ENCODE results near the gene GATA2.

The GATA2 gene

GRCh38 chr3:128476659-128477058 lies 16.3 kb downstream of the GATA2 start:
- CTCF ChIA-PET: interaction anchor here (0.5 kb wide), 1 partner anchor 142 kb away, joined by 3 read pairs; no protein-coding TSS in a partner anchor
- TF ChIP-seq CTCF (conservative IDR thresholded peaks at IDR 0.05; ENCODE audit: low read depth): no peak
- DNase-seq (ENCODE audit: low spot score): no peak
- POLR2A ChIA-PET (ENCODE audit: low non-redundant PET): no interaction called here
- H3K27ac ChIP-seq: no peak overlapping the region

GRCh38 chr3:128475355-128475754 lies 17.6 kb downstream of the GATA2 start:
- no peak overlapping the region for H3K27ac ChIP-seq
- ChIA-PET POLR2A (ENCODE audit: low non-redundant PET) (no interaction called here), CTCF (interaction anchor here (0.7 kb wide), 1 partner anchor 27 kb away, joined by 3 read pairs; no protein-coding TSS in a partner anchor)
- no peak for TF ChIP-seq CTCF (conservative IDR thresholded peaks at IDR 0.05; ENCODE audit: low read depth)
- DNase-seq (ENCODE audit: low spot score): no peak

GRCh38 chr3:128473737-128474136 lies 19.3 kb downstream of the GATA2 start:
- ChIA-PET POLR2A (ENCODE audit: low non-redundant PET) (no interaction called here), CTCF (no interaction called here)
- TF ChIP-seq CTCF (conservative IDR thresholded peaks at IDR 0.05; ENCODE audit: low read depth): no peak
- no peak overlapping the region for H3K27ac ChIP-seq
- no peak for DNase-seq (ENCODE audit: low spot score)

GRCh38 chr3:128473180-128473519 lies 19.9 kb downstream of the GATA2 start:
- CTCF ChIA-PET: no interaction called here
- POLR2A ChIA-PET (ENCODE audit: low non-redundant PET): no interaction called here
- no peak for DNase-seq (ENCODE audit: low spot score)
- no peak for TF ChIP-seq CTCF (conservative IDR thresholded peaks at IDR 0.05; ENCODE audit: low read depth)
- no peak overlapping the region for H3K27ac ChIP-seq

- no peak overlapping the region for H3K27ac ChIP-seq
- DNase-seq (ENCODE audit: low spot score): no peak
- TF ChIP-seq CTCF (conservative IDR thresholded peaks at IDR 0.05; ENCODE audit: low read depth): no peak
- POLR2A ChIA-PET (ENCODE audit: low non-redundant PET): no interaction called here
- CTCF ChIA-PET: no interaction called here
Observed at GRCh38 chr3:128472449-128473179, 20.4 kb downstream of the GATA2 start.

GRCh38 chr3:128471720-128472119 lies 21.3 kb downstream of the GATA2 start:
- ChIA-PET CTCF (no interaction called here), POLR2A (ENCODE audit: low non-redundant PET) (no interaction called here)
- no peak overlapping the region for H3K27ac ChIP-seq
- no peak for TF ChIP-seq CTCF (conservative IDR thresholded peaks at IDR 0.05; ENCODE audit: low read depth)
- DNase-seq (ENCODE audit: low spot score): no peak
